Measurements from ENCODE around the gene ARHGAP10.
"Not testable (repeated sequence)": the region's sequence is repeated elsewhere in the genome, so short reads cannot be mapped to it uniquely, and the experiment has no call there.

ARHGAP10 gene

DNA sequence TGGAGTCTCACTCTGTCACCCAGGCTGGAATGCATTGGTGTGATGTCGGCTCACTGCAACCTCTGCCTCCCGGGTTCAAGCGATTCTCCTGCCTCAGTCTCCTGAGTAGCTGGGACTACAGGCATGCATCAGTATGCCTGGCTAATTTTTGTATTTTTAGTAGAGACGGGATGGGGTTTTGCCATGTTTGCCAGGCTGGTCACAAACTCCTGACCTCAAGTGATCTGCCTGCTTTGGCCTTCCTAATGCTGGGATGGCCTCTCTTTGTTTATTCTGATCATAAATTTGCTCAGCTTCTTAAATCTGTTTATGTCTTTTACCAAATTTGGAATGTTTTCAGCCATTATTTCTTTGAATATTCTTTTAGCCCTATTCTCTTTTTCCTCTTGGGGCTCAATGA lies 67.2 kb downstream of the ARHGAP10 start:
- DNase-seq, result not testable (repeated sequence)

DNA sequence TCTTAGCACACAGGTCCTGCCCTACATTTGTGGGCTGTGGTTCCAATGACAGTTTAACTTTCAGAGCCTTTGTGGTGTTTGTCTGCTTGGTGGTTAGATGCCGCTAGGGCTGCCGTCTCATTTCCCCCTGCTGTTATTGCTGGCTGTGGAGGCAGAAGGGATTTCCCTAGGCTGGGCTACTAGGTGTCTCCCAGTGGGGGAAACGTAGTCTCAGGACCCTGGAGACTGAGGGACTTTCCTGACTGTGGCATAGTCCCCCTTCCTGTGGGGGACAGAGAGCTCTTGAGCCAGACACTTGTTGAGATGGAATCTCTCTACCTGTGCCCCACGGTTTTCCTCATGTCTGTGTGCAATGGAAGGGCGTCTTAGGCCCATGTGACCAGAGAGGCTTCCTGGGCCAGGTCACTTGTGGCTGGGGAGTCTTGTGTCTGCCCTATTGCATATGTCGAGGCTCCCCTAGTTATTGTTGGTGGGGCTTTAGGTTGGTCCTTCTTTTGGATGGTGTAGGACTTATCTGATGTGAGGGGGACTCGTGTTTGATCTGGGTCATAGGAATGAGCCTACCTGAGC lies 68.2 kb downstream of the ARHGAP10 start:
- DNase-seq, result peak; percentile 63

DNA sequence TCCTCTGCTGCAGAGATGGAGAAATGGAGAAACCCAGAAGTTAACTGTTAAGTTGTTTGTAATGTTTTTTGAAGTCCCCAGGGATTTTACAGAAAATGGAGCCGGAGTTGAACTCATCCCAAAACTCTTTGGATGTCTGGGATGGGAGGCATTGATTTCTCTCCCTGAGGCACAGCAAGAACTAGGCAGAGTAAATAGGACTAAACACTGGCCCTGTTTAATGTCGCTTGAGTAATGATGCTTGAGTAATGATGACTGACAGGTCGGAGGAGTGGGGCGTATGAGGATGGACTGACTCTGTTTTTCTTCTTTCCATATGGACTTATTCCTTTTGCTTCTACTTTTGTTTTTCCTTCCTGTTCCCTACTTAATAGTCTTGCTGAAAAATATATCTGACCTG lies 69.9 kb downstream of the ARHGAP10 start:
- peak; percentile 50 for DNase-seq

DNA sequence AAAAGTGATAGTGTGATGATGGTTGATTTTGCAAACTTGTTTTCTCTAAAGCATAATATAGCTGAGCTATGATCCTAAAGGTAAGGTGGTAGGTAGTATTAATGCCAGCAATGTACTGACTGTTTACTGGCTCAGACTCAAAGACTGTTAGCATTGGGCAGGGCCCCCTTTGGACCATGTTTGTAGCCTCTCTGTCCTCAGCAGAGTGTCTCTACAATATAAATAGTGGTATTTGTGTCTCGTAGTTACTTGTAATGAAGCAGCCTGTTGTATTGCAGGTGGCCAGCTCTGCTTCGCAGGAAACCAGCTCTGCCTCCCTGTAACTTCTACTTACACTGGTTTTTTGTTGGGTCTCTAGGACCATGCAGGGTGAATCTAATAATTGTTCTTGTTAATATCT lies 70.5 kb downstream of the ARHGAP10 start:
- DNase-seq, result no peak

DNA sequence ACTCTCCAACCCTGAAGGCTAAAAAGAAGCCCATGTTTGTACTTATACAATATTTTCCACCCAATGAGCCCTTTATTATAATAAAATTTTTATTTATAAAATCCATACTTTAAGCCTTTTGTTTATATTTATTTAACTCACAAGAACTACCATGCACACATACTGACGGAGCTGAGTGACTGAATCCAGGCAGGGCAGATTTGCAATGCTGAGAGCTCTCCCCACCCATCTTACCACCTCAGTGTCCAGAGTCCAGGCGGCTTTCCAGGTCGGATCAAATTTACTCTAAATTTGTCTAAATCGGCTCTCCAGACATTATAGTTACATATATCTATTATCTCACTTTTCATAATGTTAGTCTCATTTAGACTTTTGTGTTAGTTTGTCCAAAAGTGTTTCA lies 74.1 kb downstream of the ARHGAP10 start:
- DNase-seq, result no peak

DNA sequence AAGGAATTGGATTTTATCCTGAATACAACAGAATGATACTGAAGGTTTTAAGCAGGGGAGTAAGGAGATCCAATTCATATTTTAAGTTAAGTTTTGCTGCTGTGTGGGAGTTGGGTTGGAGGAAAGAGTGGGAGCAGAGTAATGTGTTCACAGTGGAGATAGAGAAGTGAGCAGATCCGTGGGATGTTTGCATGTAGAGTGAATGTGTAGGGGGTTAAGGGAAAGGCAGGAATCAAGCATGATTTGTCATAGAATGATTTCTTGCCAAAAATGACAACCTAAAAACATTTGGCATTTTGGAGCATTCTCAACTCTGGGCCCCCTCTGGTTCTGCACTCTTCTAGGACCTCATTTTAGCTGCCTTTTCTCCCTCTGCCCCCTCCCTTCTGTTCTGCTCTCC lies 76.6 kb downstream of the ARHGAP10 start:
- DNase-seq, result peak; percentile 63

DNA sequence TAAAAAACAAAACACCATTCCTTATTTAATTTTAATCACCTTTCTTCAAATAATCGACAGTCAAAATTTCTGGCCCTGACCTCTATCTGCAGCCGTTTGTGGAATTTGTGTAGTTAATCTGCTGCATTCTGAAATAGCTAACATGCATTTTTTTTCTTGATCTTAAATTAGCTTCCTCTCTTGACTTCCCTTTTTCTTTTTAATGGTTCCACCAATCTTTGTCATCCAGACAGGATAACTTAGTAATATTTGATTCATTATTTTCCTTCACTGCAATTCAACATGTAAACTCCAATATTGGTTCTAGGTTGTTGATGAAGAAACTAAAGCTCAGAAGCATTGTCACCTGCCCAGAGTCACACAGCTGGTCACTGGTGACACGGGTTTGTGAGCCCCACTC lies 77.3 kb downstream of the ARHGAP10 start:
- DNase-seq, result peak; percentile 64

DNA sequence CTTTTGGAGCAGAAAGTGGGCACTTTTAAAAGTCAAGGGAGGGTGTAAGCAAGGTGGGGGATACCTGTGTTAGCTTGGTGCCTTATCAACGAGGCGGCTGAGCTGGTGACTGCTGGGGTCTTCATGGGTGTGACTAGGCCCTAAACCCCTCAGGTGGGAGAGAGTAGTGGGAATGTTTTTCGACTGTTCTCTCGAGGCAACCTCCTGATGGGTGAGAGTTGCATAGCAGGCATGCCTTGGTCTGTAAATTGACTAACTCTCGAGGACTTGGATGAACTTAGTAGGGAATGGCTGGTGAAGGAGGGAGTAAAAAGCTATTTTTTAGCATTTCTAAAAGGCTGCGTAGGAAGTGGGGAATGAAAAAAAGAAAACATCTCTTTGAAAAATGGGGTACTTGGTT lies 80.0 kb downstream of the ARHGAP10 start:
- DNase-seq, result no peak

DNA sequence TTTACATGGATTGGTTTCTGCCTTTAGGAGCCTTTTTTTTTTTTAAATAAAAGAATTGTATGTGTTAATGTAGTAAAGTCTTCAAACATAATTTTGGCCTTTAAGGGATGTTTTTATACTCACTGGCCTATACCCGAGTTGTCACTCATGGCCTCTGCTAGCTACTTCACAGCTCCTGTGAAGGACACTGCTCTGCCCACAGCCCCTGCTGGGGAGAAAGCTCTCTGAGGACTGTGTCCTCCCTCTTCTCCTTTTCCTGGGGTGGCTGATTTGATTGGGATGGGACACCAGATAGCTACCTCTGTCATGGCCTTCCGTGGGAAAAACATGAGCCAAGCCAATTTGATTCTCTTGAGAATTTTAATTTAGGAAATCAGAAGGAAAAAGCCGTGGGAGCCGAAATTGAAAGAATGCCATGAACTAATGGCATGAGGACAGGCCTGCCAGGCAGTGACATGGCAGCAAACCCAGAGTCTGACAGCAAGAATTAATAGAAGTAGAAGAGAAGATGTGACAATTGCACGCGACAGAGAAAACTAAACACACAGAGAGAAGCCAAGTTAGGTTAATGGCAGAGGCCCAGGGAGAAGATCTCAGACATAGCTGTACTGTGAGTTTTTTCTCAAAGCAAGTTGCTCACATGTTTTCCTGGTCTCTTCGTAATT lies 81.4 kb downstream of the ARHGAP10 start:
- no peak for DNase-seq

DNA sequence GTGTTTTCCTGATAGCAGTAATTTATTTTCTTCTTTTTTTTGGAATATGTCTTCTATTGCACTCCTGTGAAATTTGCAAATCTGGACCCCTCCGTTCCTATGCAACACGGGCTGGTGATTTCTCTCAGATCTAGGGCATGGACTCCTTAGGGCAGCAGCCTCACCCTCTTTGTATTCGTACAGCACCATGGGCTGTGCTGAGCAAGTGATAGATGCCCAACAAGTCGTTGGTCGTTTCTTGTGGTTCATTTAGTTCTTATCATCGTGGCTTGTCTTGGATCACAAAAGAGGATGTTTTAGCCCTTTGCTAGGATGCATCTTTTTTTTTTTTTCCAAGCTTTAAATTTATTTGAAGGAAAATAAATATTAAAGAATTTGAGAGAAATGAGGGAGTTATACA lies 82.1 kb downstream of the ARHGAP10 start:
- DNase-seq, result no peak

DNA sequence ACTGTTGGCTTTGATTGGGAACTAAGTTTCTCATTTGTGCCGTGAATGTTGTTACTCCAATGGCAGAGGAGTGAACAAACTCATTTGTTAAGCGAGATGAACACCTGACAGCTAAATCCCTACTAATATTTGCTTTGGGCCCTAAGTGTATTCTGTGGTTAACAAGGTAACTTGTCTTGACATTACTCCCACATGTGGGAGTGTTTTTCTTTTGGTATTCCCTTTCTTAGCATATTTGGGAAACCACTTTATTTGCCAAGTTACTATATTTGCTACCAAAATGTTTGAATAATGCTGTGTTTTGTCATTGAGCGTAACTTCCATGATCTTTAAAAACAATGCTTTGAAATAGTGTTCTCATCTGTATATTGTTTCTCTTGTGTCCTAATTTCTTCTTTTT lies 82.5 kb downstream of the ARHGAP10 start:
- peak; percentile 35 for DNase-seq

DNA sequence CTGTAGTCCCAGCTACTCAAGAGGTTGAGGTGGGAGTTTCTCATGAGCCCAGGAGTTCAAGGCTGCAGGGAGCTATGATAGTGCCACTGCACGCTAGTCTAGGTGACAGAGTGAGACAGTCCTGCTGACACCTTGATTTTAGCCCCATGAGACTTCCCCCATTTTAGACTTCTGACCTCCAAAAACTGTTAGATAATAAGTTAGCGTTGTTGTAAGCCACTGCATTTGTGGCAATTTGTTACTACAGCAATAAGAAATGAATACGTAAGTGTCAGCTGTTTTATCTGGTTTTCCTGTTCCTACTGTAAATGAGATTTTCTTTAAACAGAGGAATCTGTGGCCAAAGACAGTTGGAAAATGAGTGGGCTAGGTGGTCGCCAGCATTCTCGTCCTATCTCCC lies 83.9 kb downstream of the ARHGAP10 start:
- DNase-seq, result peak; percentile 54

DNA sequence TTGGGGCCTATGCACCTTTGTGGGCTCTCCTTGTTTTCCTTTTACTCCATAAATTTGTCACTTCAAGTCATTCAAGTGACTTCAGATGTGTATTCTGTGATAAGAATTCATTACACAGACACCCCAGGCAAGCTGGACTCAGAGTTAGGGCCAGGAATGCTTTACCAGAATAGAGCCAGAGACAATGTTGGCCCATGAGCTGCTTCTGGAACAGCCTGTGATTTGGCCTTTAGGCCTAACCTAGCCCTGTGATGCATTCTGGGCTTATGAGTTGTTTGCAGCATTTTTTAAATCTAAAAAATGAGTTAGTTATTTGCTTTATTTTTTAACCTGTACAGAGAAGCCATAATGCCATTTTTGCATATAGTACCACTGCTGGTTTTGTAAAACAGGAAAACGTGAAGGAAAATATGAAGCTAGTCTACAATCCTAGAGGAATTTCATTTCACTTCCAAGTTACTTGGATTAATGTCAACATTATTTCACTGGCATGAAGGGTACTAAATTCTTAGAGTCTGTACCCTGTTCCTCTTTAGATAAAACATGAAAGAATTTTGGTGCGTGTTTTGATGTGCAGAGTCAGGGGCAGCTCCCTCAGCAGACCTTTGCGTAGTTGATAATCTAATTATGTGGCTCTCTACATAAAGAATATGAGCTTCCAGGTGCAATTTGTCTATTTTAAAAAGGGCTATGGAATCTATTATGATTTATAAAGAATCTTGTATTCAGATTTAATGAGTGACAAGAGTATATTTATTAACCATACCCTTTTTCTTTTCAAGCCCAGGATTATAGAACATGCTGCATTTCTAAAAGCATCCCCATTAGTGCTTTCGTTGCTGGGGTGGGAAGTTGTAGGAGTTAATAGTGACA lies 84.7 kb downstream of the ARHGAP10 start:
- no peak for DNase-seq

DNA sequence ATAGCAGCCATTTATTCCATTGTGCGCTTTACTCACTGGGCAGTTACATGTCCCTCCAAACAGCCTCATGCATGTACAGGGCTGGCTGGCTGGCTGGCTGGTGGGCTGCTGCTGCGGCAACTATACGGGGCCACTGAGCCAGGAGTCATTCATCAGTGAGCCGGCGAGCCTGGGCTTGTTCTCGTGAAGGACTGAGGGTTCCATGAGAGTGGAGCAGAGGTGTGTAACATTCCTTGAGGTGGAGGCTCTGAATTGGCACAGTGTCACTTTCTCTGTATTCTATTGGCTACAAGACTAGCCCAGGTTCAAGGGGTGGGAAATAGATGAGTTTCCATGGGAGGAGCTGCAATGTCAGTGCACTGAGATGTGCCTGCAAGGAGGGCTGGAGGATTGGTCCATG lies 89.1 kb downstream of the ARHGAP10 start:
- DNase-seq, result no peak

DNA sequence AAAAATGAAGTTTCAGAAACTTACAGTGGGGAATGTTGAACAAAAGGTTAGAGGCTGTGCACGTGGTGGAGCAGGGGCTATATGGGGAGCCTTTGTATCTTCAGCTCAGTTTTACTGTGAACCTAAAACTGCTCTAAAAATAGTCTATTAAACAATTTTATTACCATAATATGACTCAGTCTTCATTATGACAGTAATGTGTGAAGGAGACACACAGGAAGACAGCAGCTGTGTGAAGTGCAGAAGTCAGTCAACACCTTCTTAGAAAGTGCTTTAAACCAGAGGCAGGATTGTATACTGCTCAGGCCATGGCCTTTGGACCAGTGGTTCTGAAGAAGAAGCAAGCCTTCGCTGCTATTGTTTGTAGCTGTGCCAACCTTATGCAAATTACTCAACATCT lies 89.7 kb downstream of the ARHGAP10 start:
- DNase-seq, result peak; percentile 24

DNA sequence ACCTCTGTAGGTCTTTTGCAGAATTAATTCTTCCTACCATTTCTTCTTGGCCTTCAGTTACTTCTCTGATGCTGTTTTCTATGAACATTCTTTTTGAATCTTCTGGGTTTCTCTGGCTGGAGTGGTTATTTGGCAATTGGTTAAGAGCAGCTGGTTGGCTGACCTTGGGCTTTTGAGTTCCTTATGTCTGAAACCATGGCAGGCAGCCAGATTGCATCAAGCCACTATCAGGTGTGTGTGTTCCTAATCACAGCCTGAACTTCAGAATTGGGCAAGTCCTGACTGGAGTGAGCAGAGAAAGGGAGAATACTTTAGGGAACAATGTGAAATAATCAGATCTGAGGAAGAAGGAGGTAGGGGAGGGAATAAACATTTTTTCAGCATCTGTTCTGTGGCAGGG lies 90.2 kb downstream of the ARHGAP10 start:
- DNase-seq, result peak; percentile 62

DNA sequence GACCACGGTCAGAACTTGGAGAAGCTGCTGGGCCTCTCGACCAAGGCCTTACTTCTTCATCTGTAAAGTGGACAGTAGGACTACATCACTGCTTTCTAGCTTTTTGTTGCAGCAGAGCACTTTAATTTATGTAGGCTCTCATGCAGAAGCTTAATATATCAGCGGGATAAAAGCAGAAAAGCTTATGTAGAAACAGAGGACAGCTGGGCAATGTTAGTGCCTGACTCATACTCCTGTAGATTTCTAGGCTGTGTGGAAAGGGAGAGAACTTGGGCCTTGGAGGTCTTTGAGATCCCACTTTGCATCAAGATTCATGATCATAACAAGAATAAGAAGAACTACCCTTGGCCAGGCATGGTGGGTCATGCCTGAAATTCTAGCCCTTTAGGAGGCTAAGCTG lies 91.2 kb downstream of the ARHGAP10 start:
- DNase-seq, result no peak

DNA sequence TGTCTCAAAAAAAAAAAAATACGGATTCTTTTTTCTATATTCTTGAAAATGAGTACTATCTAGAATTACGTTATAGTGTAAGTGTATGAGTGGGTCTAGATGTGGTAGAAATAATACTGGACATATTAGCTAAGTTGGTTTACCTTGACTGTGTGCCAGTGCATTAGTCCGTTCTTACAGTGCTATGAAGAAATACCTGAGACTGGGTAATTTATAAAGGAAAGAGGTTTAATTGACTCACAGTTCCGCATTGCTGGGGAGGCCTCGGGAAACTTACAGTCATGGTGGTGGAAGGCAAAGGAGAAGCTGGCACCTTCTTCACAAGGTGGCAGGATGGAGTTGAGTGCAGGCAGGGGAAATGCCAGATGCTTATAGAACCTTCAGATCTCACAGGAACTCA lies 92.4 kb downstream of the ARHGAP10 start:
- no peak for DNase-seq

DNA sequence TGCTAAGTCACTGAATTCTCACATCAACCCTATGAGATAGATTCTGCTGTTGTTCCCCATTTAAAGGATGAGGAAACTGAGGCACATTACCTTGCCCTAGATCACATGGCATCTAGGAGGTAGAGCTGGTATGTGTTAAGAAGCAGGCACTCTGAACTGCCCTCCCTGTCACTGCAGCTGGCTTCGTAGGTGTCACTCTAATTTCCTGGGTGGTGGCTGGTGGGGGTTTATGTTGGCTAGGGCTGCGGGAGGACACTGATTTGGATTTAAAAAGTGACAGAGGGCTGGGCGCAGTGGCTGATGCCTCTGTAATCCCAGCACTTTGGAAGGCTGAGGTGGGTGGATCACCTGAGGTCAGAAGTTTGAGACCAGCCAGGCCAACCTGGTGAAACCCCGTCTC lies 93.0 kb downstream of the ARHGAP10 start:
- no peak for DNase-seq

DNA sequence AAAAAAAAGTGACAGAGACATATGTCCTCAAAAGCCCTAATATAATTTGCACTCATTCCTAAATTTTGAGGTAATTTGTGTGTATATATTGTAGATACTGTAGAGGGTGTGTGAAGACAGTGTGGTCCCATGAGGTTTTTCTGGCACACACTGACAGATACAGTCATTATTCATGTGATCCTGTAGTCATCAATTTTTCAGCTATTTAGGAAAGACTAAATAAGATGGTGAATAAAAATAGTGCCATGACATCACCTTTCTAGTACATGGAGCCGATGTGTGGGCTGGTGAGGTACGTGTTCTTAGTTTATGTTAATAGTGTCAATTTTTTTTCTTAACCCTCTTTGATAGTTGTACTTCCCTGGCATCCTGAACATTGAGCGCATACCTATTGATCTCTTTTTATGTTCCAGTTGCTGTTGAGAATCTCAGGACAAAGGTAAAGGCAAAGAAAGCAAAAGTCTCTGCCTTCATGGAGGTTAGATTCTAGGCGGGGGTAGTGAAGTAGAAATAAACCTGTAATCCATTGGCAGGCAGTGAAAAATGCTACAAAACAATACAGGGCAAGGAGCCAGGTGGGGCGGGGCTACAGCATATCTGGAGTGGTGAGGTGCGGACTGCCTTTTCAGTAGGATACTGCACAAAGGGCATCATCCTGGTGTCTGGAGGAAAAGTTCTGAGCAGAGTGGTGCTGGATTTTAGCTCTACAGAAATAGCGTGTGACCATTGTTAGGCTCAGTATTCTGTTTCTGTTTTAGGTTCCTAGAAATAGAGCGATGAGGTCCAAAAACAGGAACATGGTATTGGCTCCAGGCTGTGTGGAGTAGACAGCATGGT lies 93.8 kb downstream of the ARHGAP10 start:
- peak; percentile 95 for DNase-seq

DNA sequence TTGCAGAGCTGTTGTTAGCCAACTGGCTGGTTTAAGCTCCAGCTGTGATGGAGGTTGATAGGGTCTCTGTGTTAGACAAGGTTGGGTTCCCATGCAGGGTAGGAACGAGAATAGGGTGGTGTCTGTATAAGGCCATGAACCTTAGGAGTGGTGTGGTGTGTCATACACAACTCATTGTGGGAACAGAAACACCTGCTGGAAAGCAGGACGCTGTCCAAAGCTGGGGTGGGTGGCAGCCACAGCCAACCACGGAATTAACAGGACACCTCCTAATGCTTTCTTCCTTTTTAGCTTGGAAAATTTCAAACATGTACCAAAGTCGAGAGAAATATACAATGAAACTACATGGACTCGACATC lies 94.4 kb downstream of the ARHGAP10 start:
- DNase-seq, result no peak

DNA sequence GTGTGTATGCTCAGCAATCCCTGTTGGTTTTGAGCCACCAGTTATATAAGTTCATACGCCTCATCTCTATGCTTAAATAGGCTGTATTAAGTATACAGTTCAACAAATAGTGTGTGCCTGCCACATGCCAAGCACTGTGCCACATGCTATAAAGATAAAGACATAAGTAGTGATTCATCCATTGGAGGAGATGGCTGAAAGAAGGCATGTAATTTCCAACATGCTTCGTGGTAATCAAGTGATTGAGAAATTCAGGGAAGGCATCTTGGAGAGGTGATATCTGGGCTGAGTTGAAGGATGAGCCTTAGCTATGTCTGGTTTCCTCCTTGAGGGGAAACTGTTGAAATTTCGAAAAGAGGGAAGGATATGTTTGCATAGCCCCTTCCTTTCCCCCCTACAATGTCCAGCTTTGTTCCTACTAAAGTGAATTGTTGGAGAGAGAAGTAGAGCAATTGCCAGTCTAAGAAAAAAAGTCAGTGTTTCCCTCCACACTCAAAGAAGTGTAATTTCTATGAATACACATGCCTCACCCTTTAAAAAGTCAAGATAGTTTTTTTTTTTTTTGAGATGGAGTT lies 96.5 kb downstream of the ARHGAP10 start:
- DNase-seq, result peak; percentile 86

Data from inflammatory macrophage treated with lipopolysaccharide for 4 hours (primary cell).